HuH-7.5 (cell line): Measurements from ENCODE around the gene GLG1.
A peak's percentile ranks its signal among the peaks of the same experiment; 100 is the strongest.
"Not testable (repeated sequence)": the region's sequence is repeated elsewhere in the genome, so short reads cannot be mapped to it uniquely, and the experiment has no call there.

Experiments
- DNase-seq: peaks from one replicate; pipeline ENCODE4 v3.0.0; 2011; ENCODE audit warnings: low spot score

The GLG1 gene

GRCh38 chr16:74606521-74607309 lies at the start of gene GLG1:
TSS of gene GLG1 (minus strand) at chr16:74607114. CDS start at chr16:74607094, 20 bp downstream.
- DNase-seq = peak; percentile 73

DNA sequence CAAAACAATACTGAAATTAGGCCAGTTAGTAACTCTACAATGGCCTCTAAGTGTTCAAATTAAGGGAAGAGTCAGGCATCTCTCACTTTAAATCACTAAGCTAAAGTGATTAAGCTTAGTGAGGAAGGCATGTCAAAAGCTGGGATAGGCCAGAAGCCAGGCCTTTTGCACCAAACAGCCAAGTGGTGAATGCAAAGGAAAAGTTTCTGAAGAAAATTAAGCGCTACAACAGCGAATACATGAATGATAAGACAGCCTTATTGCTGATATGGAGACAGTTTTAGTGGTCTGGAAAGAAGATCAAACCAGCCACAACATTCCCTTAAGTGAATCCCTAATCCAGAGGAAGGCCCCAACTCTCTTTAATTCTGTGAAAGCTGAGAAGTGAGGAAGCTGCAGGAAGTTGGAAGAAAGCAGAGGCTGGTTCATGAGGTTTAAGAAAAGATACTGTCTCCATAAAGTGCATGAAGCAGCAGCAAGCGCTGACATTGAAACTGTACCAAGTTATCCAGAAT lies 47.7 kb upstream of the GLG1 start:
- no peak for DNase-seq

- not testable (repeated sequence) for DNase-seq
These were observed 46.0 kb upstream of the GLG1 start for GRCh38 chr16:74652883-74653282.

GRCh38 chr16:74652249-74652648 lies 45.3 kb upstream of the GLG1 start:
- no peak for DNase-seq

- DNase-seq = no peak
These were observed 44.9 kb upstream of the GLG1 start for GRCh38 chr16:74651841-74652240.

DNA sequence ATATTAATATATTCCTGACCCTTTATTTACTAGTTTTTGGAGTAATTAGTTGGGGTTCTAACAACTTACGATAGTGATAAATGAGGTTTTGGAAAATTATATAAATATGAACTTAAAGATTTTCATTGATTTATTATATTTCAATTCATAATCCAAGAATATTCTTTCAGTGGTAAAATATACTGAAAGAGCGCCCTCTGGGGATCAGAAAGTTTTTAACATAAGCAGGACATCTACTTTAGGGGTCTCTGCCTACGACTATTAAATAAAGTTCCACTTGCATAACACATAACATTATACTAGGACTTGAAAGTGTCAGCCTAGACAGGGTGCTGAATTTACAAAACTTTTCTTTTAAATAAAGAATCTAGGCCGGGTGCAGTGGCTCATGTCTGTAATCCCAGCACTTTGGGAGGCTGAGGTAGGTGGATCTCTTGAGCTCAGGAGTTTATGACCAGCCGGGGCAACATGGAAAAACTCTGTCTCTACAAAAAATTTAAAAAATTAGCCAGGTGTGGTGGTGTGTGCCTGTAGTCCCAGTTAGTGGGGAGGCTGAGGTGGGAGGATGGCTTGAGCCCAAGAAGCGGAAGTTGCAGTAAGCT lies 44.2 kb upstream of the GLG1 start:
- no peak for DNase-seq

DNA sequence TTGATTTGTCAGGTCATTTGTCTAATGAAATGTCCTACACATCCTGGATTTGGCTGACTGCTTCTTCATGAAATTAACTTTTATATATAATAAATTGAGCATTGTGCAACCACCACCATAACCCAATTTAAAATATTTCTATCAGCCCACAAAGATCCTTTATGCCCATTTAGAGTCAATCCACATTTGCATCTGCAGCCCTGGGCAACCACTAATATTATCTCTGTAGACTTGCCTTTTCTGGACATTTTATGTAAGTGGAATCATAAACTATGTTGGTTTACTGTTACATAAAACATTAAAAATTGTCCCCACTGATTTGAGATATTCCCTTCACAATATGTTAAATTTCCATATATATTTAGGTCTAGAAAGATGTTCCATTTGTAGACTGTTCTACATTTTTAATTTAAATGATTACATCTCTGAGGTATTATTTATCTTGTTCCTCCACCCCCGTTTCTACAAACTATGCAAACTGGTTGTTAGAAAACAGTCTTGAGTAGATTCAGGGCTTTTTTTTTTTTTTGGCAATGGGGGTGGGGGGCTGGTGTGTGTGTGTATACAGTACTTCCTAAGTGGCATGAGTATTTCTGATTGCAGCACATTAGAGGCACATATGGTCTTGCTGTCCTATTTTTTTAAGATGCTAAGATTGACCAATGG lies 43.1 kb upstream of the GLG1 start:
- no peak for DNase-seq

DNA sequence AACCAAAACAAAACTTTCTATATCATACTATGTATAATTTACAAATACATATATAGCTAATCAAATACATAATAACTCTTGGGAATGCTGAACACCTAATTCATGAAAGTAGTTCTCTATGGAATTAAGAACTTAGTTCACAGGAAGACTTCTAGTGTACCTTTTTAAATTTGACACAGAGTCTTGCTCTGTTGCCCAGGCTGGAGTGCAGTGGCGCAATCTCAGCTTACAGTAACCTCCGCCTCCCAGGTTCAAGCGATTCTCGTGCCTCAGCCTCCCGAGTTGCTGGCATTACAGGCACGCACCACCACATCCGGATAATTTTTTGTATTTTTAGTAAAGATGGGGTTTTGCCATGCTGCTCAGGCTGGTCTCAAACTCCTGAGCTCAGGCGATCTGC lies 35.1 kb upstream of the GLG1 start:
- DNase-seq = no peak

DNA sequence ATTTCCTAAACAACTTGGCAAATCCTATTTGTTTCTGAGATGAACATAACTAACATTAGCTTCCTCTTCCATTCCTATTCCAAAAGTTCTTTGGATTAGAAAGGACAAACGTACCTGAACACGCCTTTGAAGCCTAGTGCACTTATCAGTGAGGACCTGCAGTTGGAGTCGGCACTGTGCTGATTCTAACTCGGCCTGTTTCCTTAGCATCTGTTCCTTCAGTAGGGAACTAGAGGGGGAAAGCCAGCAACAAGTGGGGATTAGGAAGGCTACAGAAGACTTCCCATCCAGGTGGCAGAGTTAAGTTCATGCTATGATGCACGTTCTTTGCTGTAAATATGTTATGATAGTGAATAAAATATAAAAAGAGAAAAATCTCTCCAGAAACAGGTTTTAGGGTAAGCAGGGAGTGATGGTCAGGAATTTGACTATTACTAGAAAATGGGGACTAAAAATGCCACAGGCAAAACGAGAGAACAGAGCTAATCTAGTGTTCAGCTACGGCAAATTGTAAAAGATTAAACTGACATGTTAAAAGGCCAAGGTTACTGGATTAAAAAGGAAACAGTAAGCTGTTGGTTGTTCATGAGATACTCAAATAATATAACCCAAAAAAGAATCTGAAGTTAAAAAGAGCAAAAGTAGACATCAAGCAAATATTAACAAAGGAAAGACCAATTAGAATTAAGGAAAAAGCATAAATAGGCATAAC lies 31.0 kb upstream of the GLG1 start:
- DNase-seq = no peak

- DNase-seq = no peak
These were observed 28.4 kb upstream of the GLG1 start for GRCh38 chr16:74635303-74635702.

DNA sequence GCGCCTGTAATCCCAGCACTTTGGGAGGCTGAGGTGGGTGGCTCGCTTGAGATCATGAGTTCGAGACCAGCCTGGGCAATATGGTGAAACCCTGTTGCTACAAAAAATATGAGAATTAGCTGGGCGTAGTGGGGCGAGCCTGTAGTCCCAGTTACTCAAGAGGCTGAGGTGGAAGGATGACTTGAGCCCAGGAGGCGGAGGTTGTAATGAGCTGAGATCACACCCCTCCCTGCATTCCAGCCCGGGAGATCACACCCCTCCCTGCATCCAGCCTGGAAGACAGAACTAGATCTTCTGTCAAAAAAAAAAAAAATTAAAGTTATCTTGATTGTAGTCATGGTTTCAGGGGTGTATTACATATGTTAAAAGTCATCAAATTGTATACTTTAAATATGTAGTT lies 26.8 kb upstream of the GLG1 start:
- no peak for DNase-seq

DNA sequence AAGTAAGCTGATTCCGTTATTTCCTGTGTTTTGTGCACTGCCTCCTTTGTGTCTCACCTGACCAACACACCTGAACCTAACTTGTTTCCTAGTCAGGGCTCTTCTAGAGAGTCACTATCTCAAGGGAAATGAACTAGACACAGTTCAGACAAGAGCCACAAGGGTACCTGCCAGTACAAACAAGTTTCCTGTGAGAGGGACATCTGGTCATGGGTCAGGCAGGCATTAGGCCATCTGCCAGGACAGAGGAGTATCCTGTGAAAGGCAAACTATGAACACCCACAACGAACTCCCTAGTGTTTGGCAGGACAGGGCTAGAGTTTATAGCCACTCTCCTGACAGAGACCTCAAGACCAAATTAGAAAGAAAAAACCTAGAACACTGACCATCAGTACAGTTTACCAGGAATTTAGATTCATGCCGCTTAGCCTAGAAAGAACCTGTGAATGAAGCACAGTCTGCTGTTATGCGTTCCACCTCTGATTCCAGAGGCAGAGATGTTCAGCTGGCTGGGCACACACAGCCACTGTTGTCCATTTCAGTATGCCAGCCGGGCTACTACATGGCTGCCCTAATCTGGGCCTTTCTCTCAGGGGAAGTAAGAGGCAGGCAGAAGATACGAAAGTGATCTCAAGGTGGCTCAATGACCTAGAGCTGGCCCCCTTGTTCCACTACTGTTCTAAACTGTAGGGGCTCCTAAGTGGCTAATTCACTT lies 20.7 kb upstream of the GLG1 start:
- no peak for DNase-seq

DNA sequence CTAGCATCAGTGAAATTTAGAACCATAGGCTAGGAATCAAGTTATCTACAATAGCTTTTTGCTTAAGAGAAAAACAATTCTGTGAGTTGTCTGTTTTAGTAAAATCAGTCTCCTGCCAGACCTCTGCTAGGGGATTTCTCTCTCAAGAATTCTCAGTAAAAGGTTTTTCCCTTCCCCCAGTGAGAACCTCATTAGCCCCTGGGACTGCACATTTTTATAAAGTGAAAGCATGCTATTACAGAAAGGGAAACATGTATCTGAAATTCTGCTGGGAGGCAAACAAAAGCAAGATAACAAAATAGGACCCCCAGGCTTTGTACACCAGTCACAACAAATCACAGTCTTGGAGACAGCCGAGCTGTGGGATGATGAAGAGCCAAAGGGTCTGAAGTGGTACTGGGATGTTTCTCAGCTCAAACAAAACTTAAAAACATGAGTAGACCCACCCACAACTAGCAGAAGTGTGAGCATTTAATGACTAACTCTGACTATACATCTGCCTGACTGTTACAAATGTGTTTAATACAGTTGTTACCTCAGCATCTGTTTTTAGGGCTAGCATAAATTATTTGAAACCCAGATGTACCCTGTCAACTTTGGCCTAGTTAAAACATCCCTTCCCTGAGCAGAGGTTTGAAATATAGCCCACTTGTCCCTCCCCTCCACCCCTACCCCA lies 20.0 kb upstream of the GLG1 start:
- DNase-seq = no peak

DNA sequence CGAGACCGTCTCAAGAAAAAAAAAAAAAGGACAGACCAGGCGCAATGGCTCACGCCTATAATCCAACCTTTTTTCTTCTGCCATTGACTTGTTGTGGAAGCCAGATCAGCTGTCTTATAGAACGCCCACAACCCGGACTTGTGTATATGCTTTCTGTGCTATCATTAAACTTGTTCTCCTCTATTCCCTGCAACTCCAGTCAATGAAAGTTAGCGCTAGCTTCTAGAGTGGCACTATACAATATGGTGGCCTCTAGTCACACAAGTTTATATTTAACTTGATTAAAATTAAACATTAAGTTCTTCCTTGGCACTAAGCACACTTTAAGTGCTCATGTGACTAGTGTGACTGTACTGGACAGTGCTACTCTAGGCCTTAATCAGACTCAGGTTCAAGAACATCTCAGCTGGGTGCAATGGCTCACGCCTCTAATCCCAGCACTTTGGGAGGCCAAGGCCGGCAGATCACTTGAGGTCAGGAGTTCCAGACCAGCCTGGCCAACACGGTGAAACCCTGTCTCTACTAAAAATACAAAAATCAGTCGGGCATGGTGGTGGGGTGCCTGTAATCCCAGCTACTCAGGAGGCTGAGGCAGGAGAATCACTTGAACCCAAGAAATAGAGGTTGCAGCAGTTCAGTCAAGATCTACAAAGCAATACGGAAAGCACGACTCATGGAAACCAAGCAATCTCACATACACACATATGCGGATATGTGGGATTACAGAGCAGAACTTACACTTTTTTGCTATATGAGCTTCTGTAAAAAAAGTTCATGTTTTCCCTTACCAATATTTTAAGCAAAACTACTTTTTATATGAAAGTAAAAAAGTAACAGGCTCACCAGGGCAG lies 18.8 kb upstream of the GLG1 start:
- DNase-seq = no peak

- no peak for DNase-seq
These were observed 16.9 kb upstream of the GLG1 start for GRCh38 chr16:74623839-74624235.

GRCh38 chr16:74623214-74623838 lies 16.4 kb upstream of the GLG1 start:
- no peak for DNase-seq

GRCh38 chr16:74622005-74622404 lies 15.1 kb upstream of the GLG1 start:
- DNase-seq = no peak

DNA sequence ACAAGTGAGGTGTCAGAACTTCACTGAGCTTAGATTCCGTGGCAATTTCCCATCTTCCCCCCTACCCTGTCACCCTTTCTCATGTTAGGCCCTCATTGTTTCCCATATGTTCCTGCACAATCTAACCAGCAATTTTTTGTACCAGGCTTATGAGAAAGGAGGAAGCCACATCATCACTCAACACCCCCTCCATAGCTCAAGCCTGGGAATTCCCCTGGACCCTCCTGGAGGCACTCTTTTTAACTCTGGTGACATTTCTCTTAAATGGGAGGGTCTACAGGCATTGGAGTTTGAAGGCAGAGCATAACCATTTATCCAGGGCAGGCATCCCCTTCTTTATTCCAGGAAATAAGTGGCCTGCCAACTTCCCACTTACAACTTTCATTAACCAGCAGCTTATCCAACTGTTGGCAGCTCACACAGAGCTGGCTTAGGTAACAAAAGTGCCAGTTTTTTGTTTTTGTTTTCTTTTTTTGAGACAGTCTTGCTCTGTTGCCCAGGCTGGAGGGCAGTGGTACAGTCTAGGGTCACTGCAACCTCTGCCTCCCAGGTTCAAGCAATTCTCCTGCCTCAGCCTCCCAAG lies 10.4 kb upstream of the GLG1 start:
- no peak for DNase-seq

GRCh38 chr16:74611721-74612120 lies 4.8 kb upstream of the GLG1 start:
- DNase-seq = no peak
